Measurements from ENCODE around the gene UBE2V1. TPM values are rescaled to one million over a fixed set of nuclear protein-coding genes. Genes with fewer than 3 reads are reported as not detected.
"Not testable (repeated sequence)": the region's sequence is repeated elsewhere in the genome, so short reads cannot be mapped to it uniquely, and the experiment has no call there.

The UBE2V1 gene
- total RNA-seq: 100 to 1,000 TPM in 1 of 4 donors, 10 to 100 TPM in 3; 45.6 to 124 (median 62.9) TPM

DNA sequence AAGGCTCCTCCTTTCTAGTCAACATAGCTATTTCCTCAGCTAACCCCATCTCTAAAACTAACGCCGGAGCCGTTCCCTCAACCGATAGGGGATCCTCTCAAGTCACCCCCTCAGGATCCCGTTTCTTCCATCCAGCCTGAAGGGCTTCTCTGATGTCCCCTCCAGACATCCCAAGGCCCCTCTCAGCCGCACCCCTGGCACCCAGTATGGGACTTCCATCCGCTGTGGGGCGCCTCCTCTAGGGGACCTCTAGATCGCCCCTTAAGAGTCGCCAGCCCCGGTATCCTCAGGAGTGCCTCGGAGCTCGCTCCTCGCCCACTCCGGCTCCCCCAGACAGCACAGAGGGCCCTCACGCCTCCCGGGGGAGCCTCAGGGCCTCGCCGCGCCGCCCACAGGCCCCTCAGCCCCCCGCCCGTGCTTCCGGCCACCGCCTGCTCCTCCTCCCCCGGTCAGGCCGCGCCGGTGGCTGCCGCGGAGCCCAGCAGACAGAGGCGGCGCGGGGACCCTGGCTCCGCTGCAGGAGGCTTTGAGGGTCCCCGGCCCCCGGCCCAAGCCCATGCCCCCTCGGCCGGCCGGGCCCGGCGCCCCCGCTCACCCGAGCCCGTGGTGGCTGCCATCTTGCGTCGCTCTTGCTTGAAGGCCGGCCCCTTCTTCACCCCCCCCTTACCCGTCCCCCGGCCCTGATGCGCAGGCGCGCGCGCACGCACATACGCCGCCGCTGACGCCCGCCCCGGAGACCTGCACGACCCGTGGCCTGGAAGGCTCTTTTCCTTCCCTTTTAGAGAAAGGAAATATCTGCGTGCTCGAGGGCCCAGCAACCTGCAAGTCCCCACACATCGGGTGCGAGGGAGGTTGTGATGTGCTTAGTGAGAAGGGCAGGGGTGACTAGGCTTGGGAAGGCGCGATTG, at the start of gene UBE2V1:
TSS of gene UBE2V1 (minus strand) at position 639 of the 908 bp plus-strand sequence. CDS start at position 617, 22 bp downstream.
- TF ChIP-seq POLR2A (IDR thresholded peaks at IDR 0.05) (peak; percentile 81 to 82), CTCF (IDR thresholded peaks at IDR 0.05) (peak in 1 of 4 experiments; percentile 46)
- no peaks in the 10 kb centered on the region for H3K9me3 ChIP-seq
- peak; percentile 86 to 90 for DNase-seq
- H3K4me1 ChIP-seq: peaks cover 5 to 8% of the 10 kb centered on the region in 2 donors
- intact Hi-C loops (cut with DNase I; ENCODE audit: low total_unique reads): no loop called here
- H3K4me3 ChIP-seq: peak within 1 kb of the TSS; percentile 82 to 86
- no peaks in the 10 kb centered on the region for H3K36me3 ChIP-seq
- no peaks in the 10 kb centered on the region for H3K27me3 ChIP-seq
- H3K27ac ChIP-seq: peak within 1 kb of the TSS; percentile 90 to 98

- DNase-seq; H3K27ac ChIP-seq; H3K9me3 ChIP-seq; H3K36me3 ChIP-seq; H3K4me1 ChIP-seq; intact Hi-C loops (cut with DNase I; ENCODE audit: low total_unique reads); H3K4me3 ChIP-seq; H3K27me3 ChIP-seq: not testable (repeated sequence)
These were observed 48.5 kb upstream of the UBE2V1 start for GRCh38 chr20:50161494-50161893.

DNA sequence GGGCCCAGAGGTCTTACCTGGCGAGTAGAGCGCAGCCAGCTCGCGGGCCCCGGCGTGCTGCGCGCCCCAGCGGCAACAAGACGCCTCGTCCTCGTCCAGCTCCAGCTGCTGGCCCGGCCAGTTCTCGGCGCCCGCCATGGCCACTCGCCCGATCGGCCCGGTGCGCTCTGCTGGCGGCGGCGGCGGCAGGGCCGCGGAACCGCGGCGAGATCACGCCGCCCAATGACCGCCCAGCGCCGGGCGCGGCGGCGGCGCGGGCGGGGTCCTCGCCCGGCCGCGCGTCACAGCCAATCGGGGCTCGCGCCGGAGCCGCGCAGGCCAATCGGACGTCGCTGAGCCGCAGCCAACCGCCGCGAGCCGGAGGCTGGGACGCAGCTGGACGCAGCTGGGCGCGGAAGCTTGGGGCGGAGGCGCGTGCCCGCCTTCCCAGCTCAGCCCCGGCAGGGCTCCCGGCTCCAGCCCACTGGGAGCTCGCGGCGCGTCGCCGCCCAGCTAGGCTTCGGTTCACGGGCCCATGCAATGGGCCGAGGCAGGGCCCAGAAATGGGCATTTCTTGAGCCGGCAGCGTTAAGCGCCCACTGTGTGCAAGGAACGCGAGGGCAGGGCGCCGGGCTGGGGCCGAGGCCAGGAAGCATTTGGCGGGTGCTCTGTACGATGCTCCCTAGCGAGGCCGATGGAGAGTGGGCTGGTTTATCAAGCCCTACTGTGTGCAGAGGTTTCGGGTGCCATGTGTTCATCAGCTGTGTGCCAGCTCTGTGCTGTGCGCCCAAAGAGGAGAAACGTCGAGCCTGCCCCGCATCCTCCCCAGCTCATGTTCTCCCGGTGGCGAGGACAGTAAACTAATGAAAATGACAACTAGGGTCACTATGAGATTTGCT, 40.8 kb upstream of the UBE2V1 start, which contains the start of gene PEDS1:
TSS of gene PEDS1 (minus strand) at position 224 of the 878 bp plus-strand sequence. CDS start at position 138, 86 bp downstream.
- Histone ChIP-seq H3K4me3 (peak within 1 kb of the TSS; percentile 82 to 89), H3K9me3 (no peaks in the 10 kb centered on the region), H3K27me3 (no peaks in the 10 kb centered on the region), H3K27ac (peak within 1 kb of the TSS; percentile 83 to 86), H3K36me3 (no peaks in the 10 kb centered on the region), H3K4me1 (peaks cover 0 to 20% of the 10 kb centered on the region in 2 donors)
- peak in 2 of 4 experiments; percentile 7 to 9 for TF ChIP-seq CTCF (IDR thresholded peaks at IDR 0.05)
- peak; percentile 84 to 94 for TF ChIP-seq POLR2A (IDR thresholded peaks at IDR 0.05)
- DNase-seq: peak; percentile 86 to 91
- intact Hi-C loops (cut with DNase I; ENCODE audit: low total_unique reads): no loop called here

GRCh38 chr20:50153153-50153499, 40.2 kb upstream of the UBE2V1 start:
- intact Hi-C loops (cut with DNase I; ENCODE audit: low total_unique reads): no loop called here

More at GRCh38 chr20:50153153-50153499, 40.2 kb upstream of the UBE2V1 start:
- no peaks in the 10 kb centered on the region for H3K27me3 ChIP-seq
- H3K27ac ChIP-seq: peak overlapping the region; percentile 83 to 86
- H3K4me3 ChIP-seq: peak overlapping the region; percentile 82 to 89
- no peaks in the 10 kb centered on the region for H3K36me3 ChIP-seq
- DNase-seq: peak in 1 of 2 donors; percentile 46
- no peaks in the 10 kb centered on the region for H3K9me3 ChIP-seq
- TF ChIP-seq CTCF (IDR thresholded peaks at IDR 0.05) (no peak), POLR2A (IDR thresholded peaks at IDR 0.05) (no peak)
- peaks cover 0 to 20% of the 10 kb centered on the region in 2 donors for H3K4me1 ChIP-seq

Data from uterus (tissue), 4 donors.